ENCODE measurements around the gene TENT5A. TPM values are rescaled to one million over a fixed set of nuclear protein-coding genes. Genes with fewer than 3 reads are reported as not detected.

The TENT5A gene
- total and polyA plus RNA-seq, 2 donors (not counting 3 experiments of a cell fraction or from before 2014, with no cell fraction given) = 0.26 to 1.2 TPM

GRCh38 chr6:81801489-81801888, 49.0 kb upstream of the TENT5A start:
- no peaks in the 10 kb centered on the region for H3K27me3 ChIP-seq (ENCODE audit: control insufficient read depth in 2 of 2, insufficient read depth in 2 of 2, low read length in 2 of 2)
- ChIA-PET CTCF (no interaction called here), POLR2A (no interaction called here)
- H3K27ac ChIP-seq (ENCODE audit: insufficient read depth, low read depth, low read length) = no peak overlapping the region
- H3K4me1 ChIP-seq (ENCODE audit: control insufficient read depth, extremely low read depth, insufficient read depth, low read length) = peaks cover 17% of the 10 kb centered on the region
- no peak overlapping the region for H3K9ac ChIP-seq (replicated peaks; ENCODE audit: extremely low read depth, insufficient read depth, low read length)
- H3K4me2 ChIP-seq (ENCODE audit: insufficient read depth, low read length) = no peak overlapping the region
- H2AFZ ChIP-seq (ENCODE audit: low read depth, low read length) = no peak overlapping the region
- dilution Hi-C loops (cut with MboI; ENCODE audit: extremely low pct_ligation_motif_present, low sequenced_read_pairs) = no loop called here
- FAIRE-seq (no peak), DNase-seq (ENCODE audit: low read depth, low spot score) (no peak)
- no peaks in the 10 kb centered on the region for H3K9me1 ChIP-seq (replicated peaks; ENCODE audit: control insufficient read depth, extremely low read depth, insufficient read depth, low read length)
- H3K4me3 ChIP-seq (replicated peaks in 1 of 3; ENCODE audit: insufficient read depth in 1 of 3, low read depth in 1 of 3, low read length in 3 of 3) = no peak overlapping the region
- TF ChIP-seq POLR2A (IDR thresholded peaks at IDR 0.05; ENCODE audit: low read depth, low read length) (no peak), CTCF (IDR thresholded peaks at IDR 0.05; ENCODE audit: extremely low read depth in 1 of 2, insufficient read depth in 1 of 2, low read depth in 1 of 2, low read length in 2 of 2) (no peak), JUN (IDR thresholded peaks at IDR 0.05; ENCODE audit: borderline replicate concordance, insufficient read depth, insufficient read length, low read depth) (no peak), FOS (IDR thresholded peaks at IDR 0.05; ENCODE audit: borderline replicate concordance, insufficient read depth, low read length) (no peak), POLR2AphosphoS5 (IDR thresholded peaks at IDR 0.05; ENCODE audit: insufficient read depth, low read depth, low read length) (no peak), EZH2 (IDR thresholded peaks at IDR 0.05; ENCODE audit: borderline replicate concordance, low read depth, low read length, severe bottlenecking) (no peak), MYC (IDR thresholded peaks at IDR 0.05; ENCODE audit: low read depth, low read length) (no peak), GATA2 (IDR thresholded peaks at IDR 0.05; ENCODE audit: insufficient read depth, insufficient read length, low read depth, low read length) (no peak), MAX (IDR thresholded peaks at IDR 0.05; ENCODE audit: insufficient read depth, insufficient read length) (no peak)
- H3K79me2 ChIP-seq (ENCODE audit: control insufficient read depth, insufficient read depth, low read length) = no peaks in the 10 kb centered on the region
- no peaks in the 10 kb centered on the region for H3K9me3 ChIP-seq (replicated peaks; ENCODE audit: control insufficient read depth, insufficient read depth, low read length)
- no peaks in the 10 kb centered on the region for H4K20me1 ChIP-seq (replicated peaks; ENCODE audit: control insufficient read depth, extremely low read depth, insufficient read depth, low read length)
- BruUV-seq (replicated peaks) = no TSS peak
- intact Hi-C loops (cut with micrococcal nuclease) = no loop called here
- H3K36me3 ChIP-seq (ENCODE audit: control insufficient read depth in 2 of 2, extremely low read depth in 1 of 2, insufficient read depth in 2 of 2, low read length in 2 of 2) = no peaks in the 10 kb centered on the region
